Keratinocyte (primary cell): Measurements from ENCODE around the gene PRLR.

Experiments
- EZH2 ChIP-seq: IDR thresholded peaks from one replicate; pipeline ENCODE4 v1.6.1; 2012; ENCODE audit warnings: inconsistent platforms, mild to moderate bottlenecking, low read length, moderate library complexity
- TF ChIP-seq, protein P1 (sequence below), 3 experiments: IDR thresholded peaks in 1 of 3; conservative IDR thresholded peaks in 1 of 3; optimal IDR thresholded peaks in 1 of 3; 2 replicates in 2 of 3; 3 replicates in 1 of 3; pipeline versions ENCODE3 to v1.5.1; 2011; ENCODE audit warnings: low read length in 3 of 3, mild to moderate bottlenecking in 3 of 3, moderate library complexity in 2 of 3, control low read depth in 1 of 3, inconsistent platforms in 1 of 3; ENCODE audit not compliant: insufficient read depth in 2 of 3; ENCODE audit errors: extremely low read depth in 1 of 3

DNA sequence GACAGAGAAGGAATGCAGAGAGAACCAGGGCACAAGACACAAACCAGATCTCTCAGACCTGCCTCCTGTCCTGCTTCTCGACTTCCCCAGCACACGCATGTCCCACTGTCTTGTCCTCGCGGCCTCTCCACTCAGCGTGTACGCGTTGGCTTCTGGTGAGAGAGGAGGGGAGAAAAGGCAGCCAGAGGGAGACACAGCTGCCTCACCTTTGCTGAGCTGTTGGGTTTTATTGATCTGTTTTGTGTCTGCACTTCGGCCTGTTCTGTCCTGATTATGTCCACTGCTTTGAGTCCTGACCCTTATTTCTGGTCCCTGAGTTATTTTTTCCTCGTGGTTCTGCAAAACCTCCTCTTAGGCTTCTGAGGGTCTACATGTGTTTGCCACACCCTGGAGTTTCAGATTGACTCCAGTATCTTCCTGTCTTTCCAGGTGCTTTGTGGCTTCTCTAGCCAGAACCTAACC is 95.0 kb downstream of the PRLR start:
- TF ChIP-seq EZH2 = no peak
- TF ChIP-seq, protein P1, sequence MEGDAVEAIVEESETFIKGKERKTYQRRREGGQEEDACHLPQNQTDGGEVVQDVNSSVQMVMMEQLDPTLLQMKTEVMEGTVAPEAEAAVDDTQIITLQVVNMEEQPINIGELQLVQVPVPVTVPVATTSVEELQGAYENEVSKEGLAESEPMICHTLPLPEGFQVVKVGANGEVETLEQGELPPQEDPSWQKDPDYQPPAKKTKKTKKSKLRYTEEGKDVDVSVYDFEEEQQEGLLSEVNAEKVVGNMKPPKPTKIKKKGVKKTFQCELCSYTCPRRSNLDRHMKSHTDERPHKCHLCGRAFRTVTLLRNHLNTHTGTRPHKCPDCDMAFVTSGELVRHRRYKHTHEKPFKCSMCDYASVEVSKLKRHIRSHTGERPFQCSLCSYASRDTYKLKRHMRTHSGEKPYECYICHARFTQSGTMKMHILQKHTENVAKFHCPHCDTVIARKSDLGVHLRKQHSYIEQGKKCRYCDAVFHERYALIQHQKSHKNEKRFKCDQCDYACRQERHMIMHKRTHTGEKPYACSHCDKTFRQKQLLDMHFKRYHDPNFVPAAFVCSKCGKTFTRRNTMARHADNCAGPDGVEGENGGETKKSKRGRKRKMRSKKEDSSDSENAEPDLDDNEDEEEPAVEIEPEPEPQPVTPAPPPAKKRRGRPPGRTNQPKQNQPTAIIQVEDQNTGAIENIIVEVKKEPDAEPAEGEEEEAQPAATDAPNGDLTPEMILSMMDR (optimal IDR thresholded peaks at IDR 0.05 in 1 of 3, IDR thresholded peaks at IDR 0.05 in 1 of 3, conservative IDR thresholded peaks at IDR 0.05 in 1 of 3; ENCODE audit: extremely low read depth in 1 of 3, insufficient read depth in 2 of 3, low read length in 3 of 3) = no peak
